ENCODE measurements around the gene SLC9A3. TPM values are rescaled to one million over a fixed set of nuclear protein-coding genes. Genes with fewer than 3 reads are reported as not detected.

The SLC9A3 gene
- total and polyA plus RNA-seq, 8 donors, result 0.60 to 1.9 (median 0.95) TPM

- WGBS, 2 donors, result 6 to 7% methylated on average over 25 of the region's 25 CpGs
- Histone ChIP-seq H3K27ac (no peak overlapping the region), H3K36me3 (no peaks in the 10 kb centered on the region), H3K4me3 (no peak overlapping the region), H3K9me3 (no peaks in the 10 kb centered on the region), H3K27me3 (no peaks in the 10 kb centered on the region), H3K4me1 (peaks cover 0 to 2% (median 0%) of the 10 kb centered on the region in 3 donors)
- DNase-seq (peak in 3 of 6 donors; percentile 24 to 64 (median 57)), ATAC-seq (peak in 3 of 4 donors; percentile 38 to 53 (median 43)), FAIRE-seq (no peak)
- intact Hi-C loops (cut with DNase I), result no loop called here
- no peak for TF ChIP-seq CTCF (IDR thresholded peaks at IDR 0.05)
These were observed 15.3 kb upstream of the SLC9A3 start for GRCh38 chr5:539469-540070.

- Histone ChIP-seq H3K27ac (no peak overlapping the region), H3K36me3 (no peaks in the 10 kb centered on the region), H3K27me3 (peaks cover 0 to 2% (median 0%) of the 10 kb centered on the region in 4 donors), H3K4me1 (peaks cover 0 to 2% (median 0%) of the 10 kb centered on the region in 3 donors), H3K9me3 (no peaks in the 10 kb centered on the region), H3K4me3 (no peak overlapping the region)
- no peak for TF ChIP-seq CTCF (IDR thresholded peaks at IDR 0.05)
- ATAC-seq (peak in 1 of 4 donors; percentile 25), FAIRE-seq (no peak), DNase-seq (peak in 3 of 6 donors; percentile 23 to 60 (median 52))
- intact Hi-C loops (cut with DNase I), result no loop called here
- 46 to 52% methylated on average over 27 of the region's 27 CpGs for WGBS, 2 donors
These were observed 14.7 kb upstream of the SLC9A3 start for GRCh38 chr5:538801-539468.

GRCh38 chr5:538271-538771, 14.1 kb upstream of the SLC9A3 start:
- WGBS, 2 donors, result 83 to 89% methylated on average over 27 of the region's 27 CpGs
- Histone ChIP-seq H3K27me3 (peaks cover 0 to 2% (median 0%) of the 10 kb centered on the region in 4 donors), H3K4me3 (no peak overlapping the region), H3K36me3 (no peaks in the 10 kb centered on the region), H3K9me3 (no peaks in the 10 kb centered on the region), H3K4me1 (peaks cover 0 to 2% (median 0%) of the 10 kb centered on the region in 3 donors), H3K27ac (no peak overlapping the region)
- no peak for TF ChIP-seq CTCF (IDR thresholded peaks at IDR 0.05)
- intact Hi-C loops (cut with DNase I), result no loop called here
- no peak for ATAC-seq
- FAIRE-seq, result no peak
- peak in 3 of 6 donors; percentile 8 to 60 (median 47) for DNase-seq

- WGBS, 2 donors, result 86 to 90% methylated on average over 16 of the region's 16 CpGs
- DNase-seq (peak in 3 of 6 donors; percentile 14 to 63 (median 47)), FAIRE-seq (no peak), ATAC-seq (no peak)
- H3K27ac ChIP-seq, result no peak overlapping the region
- peaks cover 0 to 2% (median 0%) of the 10 kb centered on the region in 4 donors for H3K27me3 ChIP-seq
- no peaks in the 10 kb centered on the region for H3K9me3 ChIP-seq
- intact Hi-C loops (cut with DNase I), result no loop called here
- H3K4me3 ChIP-seq, result no peak overlapping the region
- no peak for TF ChIP-seq CTCF (IDR thresholded peaks at IDR 0.05)
- no peaks in the 10 kb centered on the region for H3K36me3 ChIP-seq
- H3K4me1 ChIP-seq, result peaks cover 0 to 2% (median 0%) of the 10 kb centered on the region in 3 donors
These were observed 13.4 kb upstream of the SLC9A3 start for GRCh38 chr5:537621-538071.

Measured in pancreas (tissue), 10 donors.